GM19324 (cell line): Measurements from ENCODE around the gene PRR36.
"Not testable (repeated sequence)": the region's sequence is repeated elsewhere in the genome, so short reads cannot be mapped to it uniquely, and the experiment has no call there.

Experiments used
- ATAC-seq: cut with Tn5 transposase; IDR thresholded peaks from one replicate; pipeline ENCODE4 v1.9.1; 2021; ENCODE audit warnings: mild to moderate bottlenecking, moderate library complexity; ENCODE audit not compliant: unreplicated experiment, low FRiP score

Gene PRR36

DNA sequence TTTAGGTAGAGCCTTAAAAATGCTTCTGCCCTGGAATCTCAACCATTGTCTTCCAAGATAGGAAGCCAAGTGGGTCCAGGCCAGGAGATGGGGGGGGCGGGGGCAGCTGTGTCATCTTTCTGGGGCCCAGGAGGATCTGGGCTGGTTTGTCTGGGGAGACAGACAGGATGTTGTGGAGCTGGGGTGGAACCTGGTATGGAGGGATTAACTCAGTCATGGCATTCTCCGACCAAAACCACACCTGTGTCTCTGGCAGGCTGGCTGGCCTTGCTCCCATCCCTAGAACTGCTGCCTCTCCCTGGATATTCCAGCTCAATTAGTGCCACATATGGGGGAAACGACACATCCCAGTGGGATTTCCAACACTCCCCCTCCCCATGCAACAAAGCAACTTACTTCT, 26.7 kb upstream of the PRR36 start:
- no peak for ATAC-seq

DNA sequence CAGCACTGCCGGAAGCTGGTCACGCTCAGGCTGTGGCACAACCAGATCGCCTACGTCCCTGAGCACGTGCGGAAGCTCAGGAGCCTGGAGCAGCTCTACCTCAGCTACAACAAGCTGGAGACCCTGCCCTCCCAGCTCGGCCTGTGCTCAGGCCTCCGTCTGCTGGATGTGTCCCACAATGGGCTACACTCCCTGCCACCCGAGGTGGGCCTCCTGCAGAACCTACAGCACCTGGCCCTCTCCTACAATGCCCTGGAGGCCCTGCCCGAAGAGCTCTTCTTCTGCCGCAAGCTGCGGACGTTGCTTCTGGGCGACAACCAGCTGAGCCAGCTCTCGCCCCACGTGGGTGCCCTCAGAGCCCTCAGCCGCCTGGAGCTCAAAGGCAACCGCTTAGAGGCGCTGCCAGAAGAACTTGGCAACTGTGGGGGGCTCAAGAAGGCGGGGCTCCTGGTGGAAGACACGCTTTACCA, 26.2 kb upstream of the PRR36 start:
- ATAC-seq = no peak

GRCh38 chr19:7899751-7900378, 25.7 kb upstream of the PRR36 start:
- ATAC-seq = no peak

DNA sequence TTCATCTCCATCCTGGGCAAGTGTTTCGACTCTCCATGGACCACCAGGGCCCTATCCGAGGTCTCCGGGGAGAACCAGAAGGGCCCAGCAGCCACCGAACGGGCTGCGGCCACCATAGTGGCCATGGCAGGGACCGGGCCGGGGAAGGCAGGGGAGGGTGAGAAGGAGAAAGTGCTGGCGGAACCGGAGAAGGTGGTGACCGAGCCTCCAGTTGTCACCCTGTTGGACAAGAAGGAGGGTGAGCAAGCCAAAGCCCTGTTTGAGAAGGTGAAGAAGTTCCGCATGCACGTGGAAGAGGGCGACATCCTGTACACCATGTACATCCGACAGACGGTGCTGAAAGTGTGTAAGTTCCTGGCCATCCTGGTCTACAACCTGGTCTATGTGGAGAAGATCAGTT, 24.8 kb upstream of the PRR36 start:
- ATAC-seq = no peak

GRCh38 chr19:7897292-7897691, 23.1 kb upstream of the PRR36 start:
- ATAC-seq = no peak

- ATAC-seq = no peak
Observed at GRCh38 chr19:7895565-7895964, 21.4 kb upstream of the PRR36 start.

DNA sequence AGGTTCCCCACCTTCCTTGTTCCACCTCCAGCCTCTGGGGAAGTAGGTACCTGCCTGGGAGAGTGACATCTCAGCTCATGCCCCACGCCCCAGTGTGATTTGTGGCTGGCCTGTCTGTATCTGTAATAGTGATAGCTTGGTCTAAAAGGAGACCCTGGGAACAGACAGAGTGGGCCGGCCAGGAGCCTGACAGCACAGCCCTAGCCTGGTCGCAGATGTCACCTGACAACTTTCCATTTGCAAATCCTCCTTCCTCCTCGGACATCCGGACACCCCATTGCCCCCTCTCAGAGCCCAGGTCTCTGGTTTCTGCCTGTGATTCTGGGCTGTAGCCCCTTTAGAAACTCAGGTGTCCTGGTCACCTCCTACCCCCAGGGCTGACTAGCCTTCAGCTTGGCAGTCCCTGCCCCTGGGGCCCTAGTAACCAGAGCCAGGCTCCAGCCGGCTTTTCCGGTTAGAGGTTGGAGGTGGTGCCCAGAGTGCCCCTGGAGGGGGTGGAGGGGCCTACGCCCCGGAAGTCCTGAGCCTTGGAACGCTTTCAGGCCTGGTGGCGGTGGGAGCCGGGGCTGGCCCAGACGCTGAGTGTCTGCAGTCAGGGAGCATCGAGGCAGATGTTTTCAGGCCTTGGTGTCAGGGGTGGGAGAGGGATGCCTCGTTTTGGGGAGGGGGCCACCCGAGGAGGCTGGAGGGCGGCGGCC, 20.6 kb upstream of the PRR36 start:
- ATAC-seq = no peak

GRCh38 chr19:7893362-7894101, 19.3 kb upstream of the PRR36 start:
- not testable (repeated sequence) for ATAC-seq

DNA sequence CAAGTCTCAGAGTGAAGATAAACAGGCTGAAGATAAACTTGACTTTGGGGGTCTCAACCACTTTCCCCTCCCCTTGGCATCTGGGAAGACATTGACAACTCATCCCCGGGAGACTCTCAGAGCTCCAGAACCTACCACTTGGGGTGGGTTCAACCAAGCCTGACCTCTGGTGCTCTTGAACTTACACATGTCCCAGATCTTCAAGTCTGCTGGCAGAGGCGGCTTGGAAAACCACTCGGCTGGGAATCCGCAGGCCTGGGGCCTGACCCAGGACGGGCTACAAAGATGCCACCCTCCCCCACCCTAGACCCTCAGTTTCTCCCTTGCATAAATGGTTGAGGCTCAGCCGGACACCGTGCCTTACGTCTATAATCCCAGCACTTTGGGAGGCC, 14.6 kb upstream of the PRR36 start:
- no peak for ATAC-seq

DNA sequence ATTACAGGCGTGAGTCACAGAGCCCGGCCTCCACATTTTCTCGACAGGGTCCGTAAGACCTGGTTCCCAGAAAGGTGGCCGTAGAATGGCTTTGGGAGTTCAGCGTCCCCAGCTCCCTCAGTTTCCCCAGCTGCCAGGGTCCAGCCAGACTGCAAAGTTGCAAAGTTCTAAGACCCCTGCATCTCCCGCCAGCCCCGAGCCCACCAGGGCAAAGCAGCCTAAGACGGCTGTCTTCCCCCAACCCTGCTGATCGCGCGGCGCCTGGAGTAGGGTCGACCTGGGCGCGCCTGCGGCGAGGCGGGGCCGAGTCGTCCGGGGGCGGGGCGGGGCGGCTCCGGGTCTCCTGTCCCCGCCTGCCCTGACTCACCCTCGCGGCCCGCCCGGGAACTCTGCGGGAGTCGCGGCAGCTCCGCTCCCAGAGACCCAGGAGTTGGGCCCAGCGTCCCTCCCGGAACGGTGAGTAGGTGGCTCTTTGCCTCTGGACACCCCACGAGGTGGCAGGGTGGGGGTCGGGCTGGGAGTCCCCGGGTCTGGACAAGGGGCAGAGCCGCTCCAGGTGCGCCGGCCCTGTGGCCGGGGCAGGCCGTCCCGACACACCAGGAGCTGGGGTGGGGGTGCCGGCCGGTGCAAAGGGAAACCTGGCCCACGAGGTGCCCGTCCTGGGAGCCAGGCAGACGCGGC, 14.1 kb upstream of the PRR36 start, which contains the start of gene LRRC8E:
Gene LRRC8E (plus strand): TSS at position 366 of the 681 bp plus-strand sequence. CDS start 7,094 bp downstream, outside the sequence.
- no peak for ATAC-seq

GRCh38 chr19:7887408-7888144, 13.4 kb upstream of the PRR36 start:
- no peak for ATAC-seq

DNA sequence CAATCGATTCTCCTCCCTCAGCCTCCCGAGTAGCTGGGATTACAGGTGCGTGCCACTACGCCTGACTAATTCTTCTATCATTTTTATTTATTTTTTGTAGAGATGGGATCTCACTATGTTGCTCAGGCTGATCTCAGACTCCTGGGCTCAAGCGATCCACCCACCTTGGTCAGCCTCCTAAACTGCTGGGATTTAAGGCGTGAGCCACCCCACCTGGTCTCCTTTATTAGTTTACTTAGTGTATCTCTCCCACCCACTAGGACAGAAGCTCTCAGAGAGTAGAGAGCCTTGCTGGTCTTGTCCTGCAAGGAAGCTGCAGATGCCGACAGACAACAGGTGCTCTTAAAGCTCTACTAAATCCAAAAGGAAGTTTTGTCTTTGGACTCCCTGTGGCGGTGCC, 11.6 kb upstream of the PRR36 start:
- ATAC-seq = no peak

GRCh38 chr19:7883796-7884570, 9.8 kb upstream of the PRR36 start:
- ATAC-seq = no peak

DNA sequence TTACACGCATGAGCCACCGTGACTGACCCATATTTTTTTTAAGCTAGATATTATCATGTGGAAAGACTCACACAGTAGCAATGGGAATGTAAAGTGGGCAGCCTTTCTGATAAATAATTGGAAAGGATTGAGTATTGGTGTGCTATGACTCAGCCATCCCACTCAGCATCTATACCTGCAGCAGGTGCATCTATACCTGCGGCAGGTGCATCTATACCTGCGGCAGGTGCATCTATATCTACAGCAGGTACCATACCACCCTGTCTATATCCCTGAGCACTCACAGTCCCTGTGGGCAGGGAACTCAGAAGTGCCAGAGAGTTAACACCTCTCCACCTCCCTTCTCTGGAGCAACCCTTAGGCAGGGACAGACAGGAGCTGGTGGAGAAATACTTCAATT, 8.9 kb upstream of the PRR36 start:
- no peak for ATAC-seq

DNA sequence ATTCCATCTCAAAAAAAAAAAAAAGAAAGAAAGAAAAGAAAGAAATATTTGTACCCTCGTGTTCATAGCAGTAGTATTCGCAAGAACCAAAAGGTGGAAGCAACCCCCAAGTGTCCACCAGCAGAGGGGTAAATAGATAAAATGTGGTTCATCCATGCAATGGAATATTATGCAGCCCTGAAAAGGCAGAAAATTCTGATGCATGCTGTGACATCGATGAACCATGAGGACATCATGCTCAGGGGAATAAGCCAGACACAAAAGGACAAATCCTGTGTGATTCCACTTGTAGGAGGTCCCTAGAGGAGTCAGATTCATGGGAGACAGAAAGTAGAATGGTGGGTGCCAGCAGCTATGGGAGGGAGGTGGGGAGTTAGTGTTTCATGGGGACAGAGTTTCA, 7.7 kb upstream of the PRR36 start:
- ATAC-seq = no peak

DNA sequence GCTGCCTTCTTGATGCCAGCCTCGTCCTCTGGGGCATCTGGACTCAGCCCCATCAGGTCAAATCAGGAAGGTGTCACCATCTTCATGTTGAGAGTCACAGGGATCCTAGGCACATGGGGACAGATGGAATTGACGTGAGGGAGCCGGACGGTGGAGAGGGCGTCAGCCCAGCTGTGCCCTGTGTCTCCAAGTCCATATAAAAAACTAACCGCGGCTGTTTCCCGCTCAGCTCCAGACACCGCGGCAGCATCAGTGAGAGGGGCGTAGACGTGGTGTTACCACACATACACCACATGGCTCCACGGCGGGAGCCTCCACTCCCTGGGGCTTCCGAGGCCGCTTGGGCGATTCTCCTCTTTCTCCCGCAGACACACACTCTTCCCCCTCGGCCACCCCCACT, 5.6 kb upstream of the PRR36 start:
- ATAC-seq = no peak

- no peak for ATAC-seq
Observed at GRCh38 chr19:7879111-7879807, 5.1 kb upstream of the PRR36 start.

- no peak for ATAC-seq
Observed at GRCh38 chr19:7877249-7877836, 3.2 kb upstream of the PRR36 start.

DNA sequence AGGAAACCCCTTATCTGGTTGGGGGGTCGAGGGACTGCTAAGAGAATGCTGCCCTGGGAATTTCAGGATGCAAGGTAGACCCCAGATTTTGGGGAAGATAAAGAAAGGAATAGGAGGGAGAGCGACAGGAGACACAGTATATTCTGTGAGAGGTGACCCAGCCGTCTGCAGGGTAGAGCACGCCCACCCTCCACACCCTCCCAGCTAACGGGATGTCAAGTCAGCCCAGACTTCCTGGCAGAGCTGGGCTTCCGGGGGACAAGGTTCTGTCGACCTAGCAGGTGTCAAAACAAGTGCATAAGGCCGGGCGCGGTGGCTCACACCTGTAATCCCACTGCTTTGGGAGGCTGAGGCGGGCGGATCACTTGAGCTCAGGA, 695 bp upstream of the PRR36 start:
- no peak for ATAC-seq
